Fibroblast of skin of left quadriceps (primary cell): ENCODE data around the gene CSDE1.
A peak's percentile ranks its signal among the peaks of the same experiment; 100 is the strongest.

Experiments used
- DNase-seq, 2 experiments: peaks; one replicate each; pipeline ENCODE4 v3.0.0-alpha.2; 2013; ENCODE audit warnings: low read depth in 2 of 2

Gene CSDE1

DNA sequence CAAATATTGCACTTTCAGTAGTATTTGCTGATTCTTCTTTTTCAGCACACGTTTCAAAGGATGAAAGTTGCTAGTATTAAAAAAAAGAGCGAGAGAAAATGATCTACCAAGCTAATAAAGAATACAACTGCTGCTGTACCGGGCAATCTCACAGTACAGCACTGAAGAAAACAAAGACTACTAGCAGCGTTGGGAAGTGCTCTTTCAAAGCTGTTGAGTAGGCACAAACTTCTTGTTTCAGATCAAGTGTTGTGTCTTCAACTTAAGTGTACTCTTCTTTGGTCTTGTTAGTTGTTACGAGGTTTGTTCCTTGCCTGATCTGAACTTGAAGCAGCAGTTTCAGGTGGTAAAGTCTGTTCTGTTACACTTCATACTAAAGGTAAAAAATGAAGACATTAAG lies 7.9 kb downstream of the CSDE1 start:
- DNase-seq: no peak

- no peak for DNase-seq
Observed at GRCh38 chr1:114746450-114747121, 11.2 kb downstream of the CSDE1 start.

- DNase-seq: no peak
Observed at GRCh38 chr1:114745291-114745690, 12.5 kb downstream of the CSDE1 start.

- no peak for DNase-seq
Observed at GRCh38 chr1:114741963-114742746, 15.6 kb downstream of the CSDE1 start.

DNA sequence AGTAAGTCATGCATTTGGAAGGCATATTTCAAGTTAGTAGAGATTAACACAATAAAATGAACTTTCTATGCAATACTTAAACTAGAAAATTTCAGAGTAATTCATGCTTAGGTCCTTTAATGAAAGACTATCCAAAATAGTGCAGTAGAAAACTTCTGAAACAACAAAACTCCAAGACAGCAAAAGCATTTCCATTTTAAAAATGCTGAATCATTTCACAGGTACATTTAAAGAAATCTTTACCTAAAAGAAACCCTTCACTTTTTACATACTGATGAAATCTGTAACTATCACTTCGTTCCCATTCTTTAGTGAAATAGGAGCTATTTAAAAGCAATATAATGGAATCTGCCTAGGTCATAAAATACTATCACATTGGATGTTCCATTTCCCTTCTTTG lies 17.5 kb downstream of the CSDE1 start:
- DNase-seq: no peak

DNA sequence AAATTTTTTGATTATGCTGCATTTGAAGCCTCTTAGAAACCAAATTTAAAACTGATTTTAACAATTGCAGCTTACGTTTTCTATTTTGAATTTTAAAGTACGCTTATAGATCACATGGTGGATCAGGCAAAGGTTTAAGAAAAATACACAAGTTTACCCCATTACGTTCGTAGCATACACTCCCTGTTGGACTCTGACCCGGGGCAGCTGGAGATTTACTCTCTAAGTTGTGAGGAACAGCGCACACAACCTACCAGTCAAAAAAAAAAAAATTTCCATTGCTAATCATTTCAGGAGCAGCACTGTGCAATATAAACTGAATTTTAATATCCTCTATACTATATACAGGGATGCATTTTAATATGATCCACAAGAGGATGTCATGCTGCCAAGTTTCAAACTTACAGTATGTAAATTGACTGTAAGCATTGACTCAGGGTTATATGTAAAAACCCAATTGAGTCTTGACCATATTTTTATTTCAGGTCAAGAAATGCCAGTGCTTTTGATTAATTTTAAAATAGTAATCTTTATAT lies 20.4 kb downstream of the CSDE1 start:
- DNase-seq: no peak

DNA sequence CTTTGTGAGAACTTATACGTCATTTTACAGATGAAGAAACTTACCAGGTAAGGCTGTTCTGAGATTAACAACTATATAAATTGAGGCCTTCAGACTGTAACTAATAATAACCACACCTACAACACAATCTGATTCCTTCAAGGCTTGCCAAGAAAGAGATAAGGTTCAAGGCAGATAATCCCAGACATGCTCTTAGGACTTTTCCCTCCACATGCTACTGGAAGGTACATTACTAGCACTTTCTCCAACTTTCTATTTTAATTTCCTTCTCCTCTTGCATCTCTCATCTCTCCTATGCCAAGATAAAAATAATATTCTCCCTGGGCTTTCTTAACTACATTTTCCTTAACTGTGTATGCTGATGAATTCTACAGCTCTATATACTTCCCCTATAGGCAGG lies 22.3 kb downstream of the CSDE1 start:
- DNase-seq: no peak

DNA sequence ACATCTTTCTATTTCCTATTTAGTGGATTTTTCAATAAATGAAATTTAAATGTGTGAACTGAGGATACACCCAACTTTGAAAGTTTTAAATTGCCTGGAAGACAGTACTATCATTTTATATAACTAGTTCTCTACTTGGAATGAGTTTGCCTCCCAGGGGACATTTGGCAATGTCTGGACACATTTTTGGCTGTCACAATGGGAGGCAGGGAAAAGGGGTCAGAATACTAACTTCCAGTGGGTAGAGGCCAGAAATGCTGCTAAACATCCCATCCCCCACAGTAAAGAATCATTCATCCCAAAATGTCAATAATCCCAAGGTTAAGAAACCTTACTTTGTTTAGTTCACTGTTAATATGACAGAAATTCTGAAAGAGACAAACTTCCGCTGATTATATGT lies 28.0 kb downstream of the CSDE1 start:
- DNase-seq: no peak

DNA sequence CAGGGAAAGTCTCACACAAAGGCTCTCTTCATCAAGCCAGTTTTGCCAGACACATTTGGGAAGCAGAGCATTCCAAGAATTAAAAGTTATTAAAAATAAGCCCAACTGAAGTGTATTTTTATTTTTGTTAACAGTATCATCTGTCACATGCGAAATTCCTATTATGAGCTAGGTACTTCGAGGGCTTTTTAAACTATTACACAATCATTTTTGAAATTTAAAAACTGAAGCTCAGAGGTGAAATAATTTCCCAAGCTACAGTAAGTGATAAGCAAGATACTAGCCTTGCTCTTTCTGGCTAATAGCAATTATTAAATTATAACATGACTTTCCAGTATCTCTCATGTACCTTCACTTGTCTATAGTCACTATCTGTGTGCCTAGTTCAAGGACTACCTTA lies 29.2 kb downstream of the CSDE1 start:
- no peak for DNase-seq

DNA sequence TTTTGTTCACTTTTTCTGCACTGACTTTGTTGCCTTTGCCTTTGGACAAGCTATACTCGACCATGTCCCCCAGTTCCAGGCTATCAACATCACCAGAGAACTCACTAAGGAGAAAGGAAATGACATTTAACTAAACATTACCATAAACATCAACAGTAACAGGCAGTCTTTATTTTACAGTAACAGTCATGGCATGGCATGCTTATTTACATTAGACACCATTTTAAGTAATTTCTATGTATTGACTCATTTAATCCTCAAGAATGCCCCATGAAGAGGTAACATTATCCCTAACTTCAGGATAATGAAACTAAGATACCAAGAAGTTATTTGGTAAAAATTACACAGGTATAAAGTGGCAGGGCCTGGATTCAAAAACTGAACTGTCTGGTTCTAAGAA lies 32.6 kb downstream of the CSDE1 start:
- DNase-seq: no peak

- no peak for DNase-seq
Observed at GRCh38 chr1:114723915-114724314, 33.9 kb downstream of the CSDE1 start.

DNA sequence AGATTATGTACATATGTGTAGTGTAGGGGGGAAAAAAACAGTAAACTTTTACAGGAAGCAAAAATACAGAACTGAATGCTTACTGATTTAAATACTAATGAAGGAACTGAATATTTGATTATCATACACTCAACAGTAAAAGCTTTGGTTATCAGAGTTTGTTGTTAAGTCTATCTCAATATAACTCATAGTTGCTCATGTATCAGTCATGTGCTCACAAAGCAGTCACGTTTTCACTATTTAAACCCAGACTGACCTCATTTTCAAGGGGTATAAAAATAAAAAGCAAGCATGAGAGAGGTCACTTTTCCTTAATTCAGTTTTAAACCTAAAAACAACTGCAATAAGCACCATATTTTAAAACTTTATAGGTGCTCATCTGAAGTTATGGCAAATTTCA lies 34.3 kb downstream of the CSDE1 start:
- no peak for DNase-seq

DNA sequence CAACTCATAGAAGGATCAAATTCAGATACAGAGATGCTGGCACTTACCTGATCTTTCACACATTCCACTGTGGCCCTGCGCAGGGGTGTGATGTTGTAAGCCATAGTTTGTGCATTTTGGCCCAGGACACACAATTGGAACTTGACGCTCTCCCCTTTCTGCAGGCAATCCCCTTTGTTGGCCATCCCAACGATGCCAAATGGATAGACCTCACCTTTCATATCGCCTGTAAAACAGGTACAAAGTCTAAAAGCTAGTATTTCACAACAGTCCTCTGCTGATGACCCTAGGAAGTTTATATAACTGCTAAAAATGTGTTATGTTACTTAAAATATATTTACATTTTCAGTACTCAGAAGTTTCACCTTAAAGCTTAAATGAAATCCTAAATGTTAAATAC lies 37.3 kb downstream of the CSDE1 start:
- no peak for DNase-seq

- no peak for DNase-seq
Observed at GRCh38 chr1:114719424-114719787, 38.4 kb downstream of the CSDE1 start.

GRCh38 chr1:114718661-114719423 lies 38.9 kb downstream of the CSDE1 start:
- DNase-seq: peak in 1 of 2 experiments; percentile 5

- peak; percentile 79 for DNase-seq
Observed at GRCh38 chr1:114716304-114717170, 41.2 kb downstream of the CSDE1 start, which contains the start of gene NRAS. NRAS (minus strand) TSS chr1:114716771; CDS start chr1:114716160, 611 bp downstream.

DNA sequence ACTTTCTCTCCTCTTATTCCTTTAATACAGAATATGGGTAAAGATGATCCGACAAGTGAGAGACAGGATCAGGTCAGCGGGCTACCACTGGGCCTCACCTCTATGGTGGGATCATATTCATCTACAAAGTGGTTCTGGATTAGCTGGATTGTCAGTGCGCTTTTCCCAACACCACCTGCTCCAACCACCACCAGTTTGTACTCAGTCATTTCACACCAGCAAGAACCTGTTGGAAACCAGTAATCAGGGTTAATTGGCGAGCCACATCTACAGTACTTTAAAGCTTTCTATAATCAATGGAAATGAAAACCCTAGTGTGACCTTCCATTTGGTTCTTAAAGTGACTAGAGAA lies 41.9 kb downstream of the CSDE1 start:
- DNase-seq: no peak

GRCh38 chr1:114712977-114713376 lies 44.8 kb downstream of the CSDE1 start:
- no peak for DNase-seq

GRCh38 chr1:114710360-114710759 lies 47.4 kb downstream of the CSDE1 start:
- DNase-seq: no peak

DNA sequence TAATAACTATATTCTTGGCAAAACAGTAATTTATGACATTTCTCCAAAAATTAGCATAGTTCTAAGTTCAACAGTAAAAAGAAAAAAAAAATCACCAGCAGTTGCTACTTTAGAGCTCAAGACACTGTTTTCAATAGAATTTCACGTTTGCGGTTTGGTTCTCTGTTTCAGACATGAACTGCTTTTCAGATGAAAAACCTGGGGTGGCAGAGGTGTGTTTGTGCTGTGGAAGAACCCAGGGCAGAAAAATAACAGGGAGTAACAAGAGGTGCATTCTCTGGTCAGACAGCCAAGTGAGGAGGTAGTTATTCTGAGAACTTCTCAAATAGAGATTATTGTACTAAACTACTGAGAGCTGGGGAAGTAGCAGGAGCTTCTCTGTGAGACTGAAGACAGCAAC lies 50.2 kb downstream of the CSDE1 start:
- DNase-seq: no peak

- DNase-seq: no peak
Observed at GRCh38 chr1:114703242-114703641, 54.5 kb downstream of the CSDE1 start.

GRCh38 chr1:114702737-114703136 lies 55.0 kb downstream of the CSDE1 start:
- no peak for DNase-seq
